ENCODE data around the gene PLPP3.

PLPP3 gene

DNA sequence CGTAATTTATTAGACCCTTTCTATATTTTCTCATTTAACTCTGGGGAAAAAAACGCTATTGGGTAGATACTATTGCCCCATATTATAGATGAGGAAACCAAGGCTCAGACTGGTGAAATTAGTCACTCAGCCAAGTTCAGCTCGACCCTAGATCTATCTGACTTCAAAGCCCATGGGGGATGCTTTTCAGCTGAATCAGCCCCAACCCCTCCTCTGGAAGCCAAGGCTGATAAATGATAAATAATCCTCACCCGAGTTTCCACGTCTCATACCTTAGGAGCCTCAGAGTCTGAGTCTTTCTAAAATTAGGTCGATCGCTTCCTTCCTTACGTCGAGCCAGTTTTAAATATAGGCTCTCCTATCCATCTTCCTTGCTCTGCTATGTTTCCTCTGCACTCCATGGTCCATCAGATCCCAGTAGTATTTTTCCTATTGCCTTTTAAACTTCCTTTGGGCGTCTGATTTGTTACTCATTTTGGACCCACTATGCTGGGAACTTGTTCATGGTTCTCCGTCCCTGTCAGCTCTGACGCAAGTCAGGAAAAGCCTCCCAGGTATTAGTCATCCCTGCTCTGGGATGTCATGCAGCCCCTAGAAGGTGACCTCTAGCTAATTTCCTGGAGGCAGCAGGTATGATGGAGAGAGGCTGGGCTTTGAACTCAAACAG is 122.8 kb downstream of the PLPP3 start:
- no peak for DNase-seq

GRCh38 chr1:56453417-56454078 is 125.8 kb downstream of the PLPP3 start:
- no peak for DNase-seq

DNA sequence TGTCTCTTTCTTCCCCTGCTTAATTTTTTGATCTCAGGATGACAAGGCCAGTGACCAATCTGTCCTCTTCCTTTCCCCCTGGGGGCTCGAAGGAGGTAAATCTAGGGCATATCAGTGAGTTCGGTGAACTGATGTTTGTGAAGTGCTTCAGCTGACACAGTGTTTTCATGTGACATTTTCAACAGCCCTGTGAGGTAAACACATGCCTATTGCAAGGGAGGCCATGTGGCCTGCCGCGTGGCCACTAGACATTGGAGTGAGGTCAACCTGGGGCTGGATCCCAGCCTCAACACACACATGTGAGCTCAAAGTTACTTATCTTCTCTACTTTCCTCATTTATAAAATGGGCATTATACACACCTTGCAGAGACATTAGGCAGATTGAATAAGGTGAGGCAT is 126.3 kb downstream of the PLPP3 start:
- DNase-seq, result no peak

GRCh38 chr1:56452027-56453011 is 127.0 kb downstream of the PLPP3 start:
- DNase-seq, result no peak

GRCh38 chr1:56451491-56451890 is 127.9 kb downstream of the PLPP3 start:
- no peak for DNase-seq

GRCh38 chr1:56450004-56450666 is 129.2 kb downstream of the PLPP3 start:
- DNase-seq, result no peak

- DNase-seq, result no peak
Observed at GRCh38 chr1:56448529-56449300, 130.6 kb downstream of the PLPP3 start.

DNA sequence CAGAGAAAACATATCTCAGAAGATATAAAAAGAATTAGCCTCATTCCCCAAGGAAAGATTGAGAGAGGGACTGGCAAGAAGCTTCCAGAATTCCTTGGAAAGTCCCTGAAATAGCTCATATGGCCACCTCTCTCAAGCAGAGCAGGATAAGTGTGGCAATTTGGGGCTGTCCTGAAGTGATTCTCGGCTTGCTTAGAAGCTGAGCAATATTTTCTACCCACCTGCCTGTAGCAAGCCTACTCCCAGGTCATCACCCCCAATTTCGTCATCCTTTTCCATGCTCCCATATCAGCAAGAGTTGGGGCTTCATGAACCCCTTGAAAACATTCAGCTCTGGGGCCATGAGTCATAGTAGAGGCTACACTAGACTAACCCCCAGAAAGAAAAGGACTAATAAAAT is 131.5 kb downstream of the PLPP3 start:
- DNase-seq, result no peak

- no peak for DNase-seq
Observed at GRCh38 chr1:56446531-56447098, 132.7 kb downstream of the PLPP3 start.

DNA sequence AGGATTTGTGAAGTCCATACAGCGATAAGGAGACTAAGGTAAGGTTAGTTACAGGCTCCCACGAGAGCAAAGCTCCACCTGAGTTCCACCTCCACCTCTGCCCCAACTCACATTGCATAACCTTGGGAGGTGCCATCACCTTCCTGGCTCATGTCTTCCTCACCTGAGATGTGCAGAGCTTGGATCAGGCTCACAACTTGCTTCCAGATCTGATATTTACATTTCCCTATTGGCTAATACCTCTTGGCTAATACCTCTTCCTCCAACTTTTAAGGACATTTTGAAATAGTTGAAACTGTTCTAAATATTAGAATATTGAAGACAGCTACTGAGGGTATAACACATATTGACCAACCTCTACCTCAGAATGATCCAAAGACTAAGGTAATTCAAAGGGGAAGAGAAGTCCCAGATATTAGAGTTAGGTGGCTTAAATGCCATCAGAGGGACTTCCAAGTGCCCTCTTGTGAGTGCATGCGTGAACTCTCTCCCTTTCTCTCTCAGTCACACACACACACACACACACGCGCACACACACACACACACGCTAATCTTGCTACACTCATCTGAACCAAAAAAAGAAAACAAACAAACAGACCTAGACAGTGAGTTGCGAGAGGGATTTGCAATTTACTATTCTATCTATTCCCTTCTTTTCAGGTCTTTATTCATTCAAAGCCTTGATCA is 134.3 kb downstream of the PLPP3 start:
- DNase-seq, result no peak
